Measurements from ENCODE around the gene TLE3. TPM values are rescaled to one million over a fixed set of nuclear protein-coding genes. Genes with fewer than 3 reads are reported as not detected.

The TLE3 gene
- total RNA-seq, 1 donor from 2014 or later: 124 TPM

- H3K9me3 Mint-ChIP-seq (ENCODE audit: low read depth): no peaks in the 10 kb centered on the region
- no peaks in the 10 kb centered on the region for H3K4me1 Mint-ChIP-seq (ENCODE audit: low read depth)
- no peak overlapping the region for H3K27ac Mint-ChIP-seq
- no peaks in the 10 kb centered on the region for H3K36me3 Mint-ChIP-seq (ENCODE audit: insufficient read depth)
- TF ChIP-seq, protein P1, sequence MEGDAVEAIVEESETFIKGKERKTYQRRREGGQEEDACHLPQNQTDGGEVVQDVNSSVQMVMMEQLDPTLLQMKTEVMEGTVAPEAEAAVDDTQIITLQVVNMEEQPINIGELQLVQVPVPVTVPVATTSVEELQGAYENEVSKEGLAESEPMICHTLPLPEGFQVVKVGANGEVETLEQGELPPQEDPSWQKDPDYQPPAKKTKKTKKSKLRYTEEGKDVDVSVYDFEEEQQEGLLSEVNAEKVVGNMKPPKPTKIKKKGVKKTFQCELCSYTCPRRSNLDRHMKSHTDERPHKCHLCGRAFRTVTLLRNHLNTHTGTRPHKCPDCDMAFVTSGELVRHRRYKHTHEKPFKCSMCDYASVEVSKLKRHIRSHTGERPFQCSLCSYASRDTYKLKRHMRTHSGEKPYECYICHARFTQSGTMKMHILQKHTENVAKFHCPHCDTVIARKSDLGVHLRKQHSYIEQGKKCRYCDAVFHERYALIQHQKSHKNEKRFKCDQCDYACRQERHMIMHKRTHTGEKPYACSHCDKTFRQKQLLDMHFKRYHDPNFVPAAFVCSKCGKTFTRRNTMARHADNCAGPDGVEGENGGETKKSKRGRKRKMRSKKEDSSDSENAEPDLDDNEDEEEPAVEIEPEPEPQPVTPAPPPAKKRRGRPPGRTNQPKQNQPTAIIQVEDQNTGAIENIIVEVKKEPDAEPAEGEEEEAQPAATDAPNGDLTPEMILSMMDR (IDR thresholded peaks at IDR 0.05; ENCODE audit: unreplicated experiment): no peak
- no peak overlapping the region for H3K4me3 Mint-ChIP-seq (ENCODE audit: low read depth)
- DNase-seq (ENCODE audit: low spot score, unreplicated experiment): no peak
- H3K27me3 Mint-ChIP-seq: peaks cover 72% of the 10 kb centered on the region
Measured at GRCh38 chr15:70025413-70026296, 72.1 kb downstream of the TLE3 start.

GRCh38 chr15:70024521-70024920 lies 73.2 kb downstream of the TLE3 start:
- Mint-ChIP-seq H3K36me3 (ENCODE audit: insufficient read depth) (no peaks in the 10 kb centered on the region), H3K4me1 (ENCODE audit: low read depth) (no peaks in the 10 kb centered on the region), H3K4me3 (ENCODE audit: low read depth) (no peak overlapping the region), H3K9me3 (ENCODE audit: low read depth) (no peaks in the 10 kb centered on the region), H3K27me3 (peaks cover 68% of the 10 kb centered on the region), H3K27ac (no peak overlapping the region)
- no peak for DNase-seq (ENCODE audit: low spot score, unreplicated experiment)
- TF ChIP-seq, protein P1 (IDR thresholded peaks at IDR 0.05; ENCODE audit: unreplicated experiment): no peak

DNA sequence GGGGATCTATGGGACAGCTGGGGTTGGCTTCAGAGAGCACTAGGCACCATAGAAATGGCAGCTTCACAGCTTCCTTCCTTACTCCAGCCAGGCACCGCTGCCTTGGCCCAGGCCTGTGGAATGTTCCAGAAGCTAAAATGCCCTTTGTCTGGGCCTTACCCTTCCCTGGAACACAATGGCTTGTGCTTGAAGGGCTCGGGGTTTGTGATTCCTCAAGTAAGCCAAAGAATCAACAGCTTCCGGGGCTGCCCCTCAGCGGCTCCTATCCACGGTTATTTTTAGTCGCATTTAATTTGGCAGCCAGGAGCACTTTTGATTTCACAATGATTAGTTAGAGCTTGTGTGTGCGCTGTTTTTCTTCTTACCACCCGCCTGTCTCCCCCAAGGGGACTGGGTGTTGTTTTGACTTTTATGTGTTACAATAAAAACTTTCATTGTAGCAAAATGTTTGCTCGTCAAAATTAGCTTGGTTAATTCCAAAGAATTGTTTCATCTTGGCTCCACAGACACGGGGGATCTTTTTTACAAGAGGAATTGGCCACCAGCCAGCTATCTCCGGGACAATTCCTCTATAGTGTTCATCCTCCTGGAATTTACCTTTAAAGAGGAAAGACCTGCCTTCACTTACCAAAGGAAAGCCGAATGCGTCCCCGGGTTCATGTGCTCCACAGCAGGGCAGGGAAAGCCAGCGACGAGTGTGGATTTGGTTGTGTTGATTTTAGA lies 73.8 kb downstream of the TLE3 start:
- peaks cover 69% of the 10 kb centered on the region for H3K27me3 Mint-ChIP-seq
- TF ChIP-seq, protein P1 (IDR thresholded peaks at IDR 0.05; ENCODE audit: unreplicated experiment): no peak
- DNase-seq (ENCODE audit: low spot score, unreplicated experiment): no peak
- no peak overlapping the region for H3K4me3 Mint-ChIP-seq (ENCODE audit: low read depth)
- H3K27ac Mint-ChIP-seq: no peak overlapping the region
- H3K4me1 Mint-ChIP-seq (ENCODE audit: low read depth): no peaks in the 10 kb centered on the region
- H3K36me3 Mint-ChIP-seq (ENCODE audit: insufficient read depth): no peaks in the 10 kb centered on the region
- H3K9me3 Mint-ChIP-seq (ENCODE audit: low read depth): no peaks in the 10 kb centered on the region

DNA sequence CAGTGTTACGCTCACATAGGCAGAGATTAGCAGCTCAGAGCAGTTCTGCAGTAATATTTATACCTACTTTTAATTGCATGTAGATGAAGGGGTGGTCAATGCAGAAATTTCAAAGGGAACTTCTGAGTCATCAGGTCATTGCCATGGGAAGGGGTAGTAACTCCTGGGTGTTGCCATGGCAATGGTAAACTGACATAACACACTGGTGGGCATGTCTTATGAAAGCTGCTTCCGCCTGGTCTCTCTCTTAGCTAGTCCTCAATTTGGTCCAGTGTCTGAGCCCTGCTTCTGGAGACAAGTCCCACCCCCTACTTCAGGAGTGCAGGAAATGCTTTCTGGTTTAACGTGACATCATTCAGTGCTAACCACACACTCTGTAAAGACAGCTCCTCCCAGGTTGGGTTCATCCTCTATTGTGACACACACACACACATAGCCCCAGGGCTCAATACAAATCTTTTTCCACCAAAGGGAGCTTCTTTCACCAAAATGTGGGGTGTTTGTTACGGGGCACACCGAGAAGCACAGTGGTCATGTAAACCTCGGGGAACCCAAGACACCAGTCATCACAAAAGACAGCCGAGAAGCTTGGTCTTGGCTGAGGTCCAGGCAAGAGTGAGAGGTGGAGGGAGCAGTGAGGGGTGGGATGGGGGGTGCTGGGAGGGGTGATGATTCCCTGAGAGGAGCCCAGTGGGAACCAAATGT lies 74.5 kb downstream of the TLE3 start:
- Mint-ChIP-seq H3K27ac (no peak overlapping the region), H3K4me1 (ENCODE audit: low read depth) (no peaks in the 10 kb centered on the region), H3K36me3 (ENCODE audit: insufficient read depth) (no peaks in the 10 kb centered on the region), H3K4me3 (ENCODE audit: low read depth) (no peak overlapping the region), H3K9me3 (ENCODE audit: low read depth) (no peaks in the 10 kb centered on the region), H3K27me3 (peaks cover 68% of the 10 kb centered on the region)
- TF ChIP-seq, protein P1 (IDR thresholded peaks at IDR 0.05; ENCODE audit: unreplicated experiment): no peak
- no peak for DNase-seq (ENCODE audit: low spot score, unreplicated experiment)

DNA sequence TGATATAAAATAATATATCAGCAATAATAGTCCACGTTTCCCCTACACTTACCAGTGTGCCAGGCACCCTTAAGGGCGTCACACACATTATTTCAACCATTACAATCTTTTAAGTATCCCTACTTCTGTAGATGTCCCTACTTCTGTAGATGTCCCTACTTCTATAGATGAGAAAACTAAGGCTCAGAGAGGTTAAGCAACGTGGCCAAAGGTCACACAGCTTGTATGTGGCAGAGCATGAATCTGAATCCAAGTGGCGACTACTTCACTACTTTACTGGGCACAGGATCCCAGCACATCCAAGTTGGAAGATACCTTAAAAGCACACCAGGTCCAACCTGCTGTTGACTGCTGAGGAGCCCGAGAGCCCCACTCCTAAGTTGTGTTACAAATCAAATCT lies 77.5 kb downstream of the TLE3 start:
- Mint-ChIP-seq H3K27ac (no peak overlapping the region), H3K4me3 (ENCODE audit: low read depth) (no peak overlapping the region), H3K36me3 (ENCODE audit: insufficient read depth) (no peaks in the 10 kb centered on the region), H3K27me3 (peaks cover 71% of the 10 kb centered on the region), H3K9me3 (ENCODE audit: low read depth) (no peaks in the 10 kb centered on the region), H3K4me1 (ENCODE audit: low read depth) (no peaks in the 10 kb centered on the region)
- no peak for DNase-seq (ENCODE audit: low spot score, unreplicated experiment)
- TF ChIP-seq, protein P1 (IDR thresholded peaks at IDR 0.05; ENCODE audit: unreplicated experiment): no peak
